ENCODE results near the gene PRCD.
A peak's percentile ranks its signal among the peaks of the same experiment; 100 is the strongest.

DNA sequence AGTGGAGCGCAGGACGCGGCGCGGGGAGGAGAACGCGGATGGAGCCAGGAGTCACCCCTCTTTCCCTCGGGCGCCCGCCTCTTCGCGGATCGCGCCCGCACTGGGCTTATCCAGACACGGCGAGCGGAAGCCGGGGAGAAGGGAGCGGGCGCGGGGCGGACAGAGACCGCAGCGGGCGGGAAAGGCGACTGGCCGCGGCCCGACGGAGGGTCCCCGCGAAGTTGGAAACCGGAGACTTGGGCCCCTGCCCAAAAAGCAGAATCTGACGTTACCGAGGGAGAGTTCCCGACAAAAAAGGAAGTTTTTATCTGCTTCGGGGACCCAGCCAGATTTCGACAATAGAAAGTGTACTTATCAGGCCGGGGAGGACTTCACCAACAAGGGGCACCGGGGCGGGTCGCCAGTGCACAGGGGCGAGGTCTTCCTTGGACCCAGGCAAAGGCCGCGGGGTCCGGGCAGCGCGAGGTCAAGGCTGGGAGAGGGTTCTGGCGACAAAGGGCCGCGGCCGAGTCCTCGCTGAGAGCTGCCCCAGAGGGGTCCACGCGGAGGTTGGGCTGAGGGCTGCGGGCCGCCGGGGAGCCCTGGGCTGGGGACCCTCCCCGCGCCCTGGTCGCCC, 45.3 kb downstream of the PRCD start:
- TF ChIP-seq, protein P1, sequence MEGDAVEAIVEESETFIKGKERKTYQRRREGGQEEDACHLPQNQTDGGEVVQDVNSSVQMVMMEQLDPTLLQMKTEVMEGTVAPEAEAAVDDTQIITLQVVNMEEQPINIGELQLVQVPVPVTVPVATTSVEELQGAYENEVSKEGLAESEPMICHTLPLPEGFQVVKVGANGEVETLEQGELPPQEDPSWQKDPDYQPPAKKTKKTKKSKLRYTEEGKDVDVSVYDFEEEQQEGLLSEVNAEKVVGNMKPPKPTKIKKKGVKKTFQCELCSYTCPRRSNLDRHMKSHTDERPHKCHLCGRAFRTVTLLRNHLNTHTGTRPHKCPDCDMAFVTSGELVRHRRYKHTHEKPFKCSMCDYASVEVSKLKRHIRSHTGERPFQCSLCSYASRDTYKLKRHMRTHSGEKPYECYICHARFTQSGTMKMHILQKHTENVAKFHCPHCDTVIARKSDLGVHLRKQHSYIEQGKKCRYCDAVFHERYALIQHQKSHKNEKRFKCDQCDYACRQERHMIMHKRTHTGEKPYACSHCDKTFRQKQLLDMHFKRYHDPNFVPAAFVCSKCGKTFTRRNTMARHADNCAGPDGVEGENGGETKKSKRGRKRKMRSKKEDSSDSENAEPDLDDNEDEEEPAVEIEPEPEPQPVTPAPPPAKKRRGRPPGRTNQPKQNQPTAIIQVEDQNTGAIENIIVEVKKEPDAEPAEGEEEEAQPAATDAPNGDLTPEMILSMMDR (IDR thresholded peaks at IDR 0.05), result no peak
- TF ChIP-seq POLR2A (IDR thresholded peaks at IDR 0.05), result peak in 1 of 4 donors; percentile 20

Measured in esophagus squamous epithelium (tissue), 4 donors.